Dermis lymphatic vessel endothelial cell (primary cell): ENCODE measurements around the gene ATP12A. TPM values are rescaled to one million over a fixed set of nuclear protein-coding genes. Genes with fewer than 3 reads are reported as not detected.

Experiments
- total RNA-seq: library from RNA; depleted of rRNA; stranded (reverse); fragments of >200 nt; gene quantifications from 2 replicates; pipeline ENCODE4 v1.2.1, GENCODE V29; 2014

ATP12A gene
- under 0.01 TPM in 1 of 2 replicates, not detected in the other for total RNA-seq

GRCh38 chr13:24680258-24680920 is at the start of gene ATP12A:
Gene ATP12A (plus strand): TSS chr13:24680408. CDS start chr13:24680744, 336 bp downstream.

Other genes starting within 250 kb of the ATP12A start
- gene PARP4, start 167.6 kb upstream of the ATP12A start, total RNA-seq = 37.9 and 49.1 TPM in 2 replicates
- gene RNF17, start 83.8 kb downstream of the ATP12A start, total RNA-seq = under 0.01 TPM in 1 of 2 replicates, not detected in the other